GM18868 (cell line): ENCODE data around the gene ENDOV.

Source experiments
- ATAC-seq: cut with Tn5 transposase; IDR thresholded peaks from one replicate; pipeline ENCODE4 v1.9.1; 2021; ENCODE audit warnings: mild to moderate bottlenecking, moderate library complexity; ENCODE audit not compliant: unreplicated experiment

ENDOV gene

GRCh38 chr17:80464486-80464885 lies 49.5 kb downstream of the ENDOV start:
- ATAC-seq: no peak

GRCh38 chr17:80465327-80465974 lies 50.5 kb downstream of the ENDOV start:
- no peak for ATAC-seq

- no peak for ATAC-seq
Measured at GRCh38 chr17:80466188-80466705, 51.3 kb downstream of the ENDOV start.

GRCh38 chr17:80468242-80468641 lies 53.3 kb downstream of the ENDOV start:
- ATAC-seq: no peak

- ATAC-seq: no peak
Measured at GRCh38 chr17:80468781-80469493, 54.0 kb downstream of the ENDOV start.

- ATAC-seq: no peak
Measured at GRCh38 chr17:80469667-80470066, 54.7 kb downstream of the ENDOV start.

- no peak for ATAC-seq
Measured at GRCh38 chr17:80470603-80471002, 55.6 kb downstream of the ENDOV start.

- no peak for ATAC-seq
Measured at GRCh38 chr17:80471922-80472321, 57.0 kb downstream of the ENDOV start.

GRCh38 chr17:80472996-80473395 lies 58.0 kb downstream of the ENDOV start:
- ATAC-seq: no peak

- ATAC-seq: no peak
Measured at GRCh38 chr17:80473701-80474100, 58.7 kb downstream of the ENDOV start.

- ATAC-seq: no peak
Measured at GRCh38 chr17:80474231-80474960, 59.4 kb downstream of the ENDOV start.

- no peak for ATAC-seq
Measured at GRCh38 chr17:80474961-80475909, 60.3 kb downstream of the ENDOV start.

GRCh38 chr17:80475910-80476876 lies 61.2 kb downstream of the ENDOV start, which contains the start of gene NPTX1:
TSS of gene NPTX1 (minus strand) at chr17:80476607. CDS start at chr17:80476446, 161 bp downstream.
- ATAC-seq: no peak

- no peak for ATAC-seq
Measured at GRCh38 chr17:80476877-80477646, 62.1 kb downstream of the ENDOV start.

GRCh38 chr17:80477647-80478478 lies 62.9 kb downstream of the ENDOV start:
- no peak for ATAC-seq

- no peak for ATAC-seq
Measured at GRCh38 chr17:80478487-80479245, 63.7 kb downstream of the ENDOV start.

- ATAC-seq: no peak
Measured at GRCh38 chr17:80479246-80479566, 64.2 kb downstream of the ENDOV start.
